GM19238 (cell line): ENCODE results near the gene RIPK4.
"Not testable (repeated sequence)": the region's sequence is repeated elsewhere in the genome, so short reads cannot be mapped to it uniquely, and the experiment has no call there.

Source experiments
- DNase-seq: peaks from one replicate; pipeline ENCODE4 v3.0.0; 2011; ENCODE audit warnings: low spot score; ENCODE audit not compliant: insufficient read length

Gene RIPK4

DNA sequence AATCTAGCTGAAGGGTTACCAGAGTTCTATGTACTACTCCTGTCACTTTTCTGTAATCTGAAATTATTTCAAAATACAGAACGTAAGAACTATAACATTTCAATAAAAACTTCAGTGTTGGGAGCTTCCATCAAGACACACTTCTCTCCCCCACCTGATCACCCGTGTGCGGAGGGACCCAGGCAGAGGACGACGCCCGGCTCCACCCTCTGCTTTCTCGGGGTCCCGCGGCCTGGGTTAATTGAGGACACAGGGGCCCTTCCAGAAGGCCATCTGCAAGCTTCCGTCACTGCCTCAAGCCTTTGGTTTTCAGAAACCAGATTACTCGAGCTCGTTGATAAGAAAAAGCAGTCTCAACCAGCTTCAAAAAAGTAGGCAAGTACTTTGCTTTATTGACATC is 27.8 kb downstream of the RIPK4 start:
- no peak for DNase-seq

DNA sequence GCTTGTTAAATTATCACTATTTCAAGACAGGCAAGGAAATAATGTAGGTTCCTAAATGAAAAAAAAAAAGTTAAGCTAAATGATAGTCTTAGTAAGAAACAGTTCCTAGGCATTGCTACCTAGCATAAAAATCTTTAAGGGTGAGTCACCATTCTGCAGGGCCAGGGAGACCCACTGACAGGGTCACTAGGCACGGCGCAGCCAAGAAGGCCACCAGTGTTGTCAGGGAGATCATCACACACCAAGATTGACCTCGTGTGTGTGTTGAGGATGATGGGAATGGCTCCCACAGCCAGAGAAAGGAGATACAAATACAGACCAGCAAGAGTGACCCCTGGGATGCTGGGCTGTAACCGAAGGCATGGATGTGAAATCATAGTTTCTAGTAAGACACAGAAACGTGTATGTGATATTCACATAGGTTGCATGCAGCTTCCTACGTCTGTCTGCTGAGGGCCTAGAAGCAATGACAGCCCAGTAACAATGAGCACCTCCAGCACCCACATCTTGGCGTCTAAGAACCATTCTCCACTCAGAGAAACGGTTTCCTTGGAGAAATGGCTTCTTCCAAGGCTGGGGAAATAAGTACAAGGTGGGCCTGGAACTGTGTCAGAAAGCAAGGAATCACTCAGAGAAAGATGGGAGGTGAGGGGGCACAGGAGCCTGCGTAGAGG is 29.1 kb downstream of the RIPK4 start:
- no peak for DNase-seq

DNA sequence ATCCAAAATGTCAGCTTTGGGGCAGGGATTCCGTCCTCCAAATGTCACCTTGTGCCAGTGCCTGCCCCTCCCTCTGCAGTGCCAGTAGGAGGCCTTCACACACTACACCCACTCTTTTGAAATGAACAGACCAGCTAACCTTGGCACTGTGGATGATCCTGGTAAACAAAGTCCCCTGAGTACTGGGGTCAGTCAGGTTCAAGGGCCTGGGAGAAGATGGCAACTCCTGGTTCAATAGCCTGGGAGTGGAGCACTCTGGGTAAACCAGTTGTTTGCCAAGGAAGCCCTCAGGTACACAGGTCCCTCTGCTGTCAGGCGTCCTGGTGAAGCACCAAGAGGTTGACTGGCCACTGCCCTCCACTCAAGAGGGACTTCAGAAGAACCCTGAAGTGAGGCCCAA is 30.4 kb downstream of the RIPK4 start:
- no peak for DNase-seq

DNA sequence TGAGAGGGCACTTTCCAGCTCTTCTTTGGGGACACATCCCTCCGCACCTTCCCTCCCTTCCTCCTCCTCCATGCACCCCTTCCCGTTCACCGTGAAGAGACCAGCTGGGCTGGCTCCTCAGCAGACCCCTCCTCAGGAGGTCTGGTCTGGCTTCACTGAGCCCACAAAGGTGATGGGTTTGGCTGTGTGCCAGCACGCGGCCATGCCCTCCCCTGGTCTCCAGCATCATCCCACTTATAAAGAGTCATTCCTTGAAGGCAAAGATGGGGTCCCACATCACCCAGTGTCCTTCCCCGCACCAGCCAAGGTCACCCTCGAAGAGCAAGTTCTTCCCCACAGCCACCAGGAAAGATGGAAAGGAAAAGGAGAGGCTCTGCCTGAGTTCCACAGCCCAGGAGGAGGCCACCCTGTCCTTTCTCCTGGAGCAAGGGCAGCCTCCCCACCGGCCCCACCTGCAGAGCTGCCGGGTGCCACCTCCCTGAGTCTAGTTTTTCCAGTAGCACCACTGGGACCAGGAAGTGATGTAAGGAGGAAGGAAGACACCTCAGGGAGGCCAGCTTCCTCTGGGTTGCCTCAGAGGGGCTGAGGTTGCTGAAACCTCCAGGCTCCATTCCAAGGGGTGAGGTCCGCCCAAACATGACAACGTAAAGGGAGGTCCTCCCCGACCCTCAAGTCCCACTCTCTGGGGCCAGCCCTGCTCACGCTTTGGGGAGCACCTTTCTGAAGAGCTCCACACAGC is 32.7 kb downstream of the RIPK4 start:
- DNase-seq, result no peak

DNA sequence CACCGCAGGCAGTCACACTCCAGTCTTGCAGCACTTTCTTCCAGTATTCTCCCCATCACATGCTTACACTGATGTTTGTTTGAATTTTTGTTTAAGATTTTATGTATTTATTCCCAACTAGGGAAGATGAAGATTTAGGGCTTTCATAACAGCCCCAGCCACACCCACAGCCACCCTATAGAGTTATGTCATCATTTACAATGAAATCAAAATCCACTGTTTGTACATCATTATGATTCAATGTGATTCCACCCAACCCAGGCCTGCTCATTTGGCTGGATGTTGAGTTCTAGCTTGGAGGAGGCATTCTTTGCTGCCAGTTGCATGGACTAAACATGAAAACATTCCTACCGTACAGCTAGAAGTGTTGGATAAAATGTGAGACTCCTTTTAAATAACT is 35.8 kb downstream of the RIPK4 start:
- DNase-seq, result no peak

DNA sequence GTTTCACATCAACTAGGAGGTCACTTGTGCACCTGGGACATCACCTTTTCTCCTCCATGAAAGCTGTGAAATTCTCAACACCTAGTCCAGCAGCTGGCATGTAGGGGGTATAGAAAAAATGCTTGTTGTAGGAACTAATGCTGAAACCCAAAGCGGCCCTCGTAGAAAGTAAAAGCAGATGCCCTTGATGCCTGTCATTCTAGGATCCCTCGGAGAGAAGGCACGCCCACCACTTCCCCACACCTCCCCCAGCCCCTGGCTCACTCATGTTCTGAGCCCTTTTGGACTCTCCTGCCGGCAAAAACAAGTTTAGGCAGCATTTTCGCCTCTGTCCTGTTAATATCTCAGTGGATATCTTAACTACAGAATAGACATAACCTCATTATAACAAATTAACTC is 36.5 kb downstream of the RIPK4 start:
- no peak for DNase-seq

DNA sequence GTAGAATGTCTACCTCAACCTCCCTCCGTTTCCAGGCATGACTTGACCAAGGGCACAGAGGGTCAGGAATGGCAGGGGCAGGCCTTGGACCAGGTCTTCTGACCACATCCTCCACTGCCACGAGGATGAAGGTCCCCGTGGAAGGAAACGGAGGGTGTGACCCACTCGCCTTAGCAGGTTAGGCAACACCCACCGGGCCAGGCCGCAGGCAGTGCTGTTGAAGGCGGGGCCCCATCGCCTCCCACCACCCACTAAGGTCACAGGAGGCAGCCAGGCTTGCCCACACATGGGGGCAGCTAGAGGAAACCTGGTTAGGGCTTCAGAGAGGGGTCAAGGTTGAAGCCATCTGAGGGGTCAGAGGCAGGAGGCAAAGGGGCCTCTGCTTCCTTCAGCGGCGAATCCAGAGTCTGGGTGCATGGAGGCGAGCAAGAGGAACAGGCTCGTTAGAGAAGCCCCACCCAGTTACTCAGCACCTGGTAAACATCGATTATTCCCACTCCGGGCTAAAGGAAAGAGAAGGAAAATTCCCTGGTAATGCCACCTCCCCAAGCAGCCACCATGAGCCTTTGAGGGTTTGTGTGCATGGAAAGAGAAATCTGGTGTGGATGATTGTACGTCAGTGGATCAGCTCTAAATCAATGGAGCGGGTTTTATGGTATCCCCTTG is 37.0 kb downstream of the RIPK4 start:
- DNase-seq, result no peak

DNA sequence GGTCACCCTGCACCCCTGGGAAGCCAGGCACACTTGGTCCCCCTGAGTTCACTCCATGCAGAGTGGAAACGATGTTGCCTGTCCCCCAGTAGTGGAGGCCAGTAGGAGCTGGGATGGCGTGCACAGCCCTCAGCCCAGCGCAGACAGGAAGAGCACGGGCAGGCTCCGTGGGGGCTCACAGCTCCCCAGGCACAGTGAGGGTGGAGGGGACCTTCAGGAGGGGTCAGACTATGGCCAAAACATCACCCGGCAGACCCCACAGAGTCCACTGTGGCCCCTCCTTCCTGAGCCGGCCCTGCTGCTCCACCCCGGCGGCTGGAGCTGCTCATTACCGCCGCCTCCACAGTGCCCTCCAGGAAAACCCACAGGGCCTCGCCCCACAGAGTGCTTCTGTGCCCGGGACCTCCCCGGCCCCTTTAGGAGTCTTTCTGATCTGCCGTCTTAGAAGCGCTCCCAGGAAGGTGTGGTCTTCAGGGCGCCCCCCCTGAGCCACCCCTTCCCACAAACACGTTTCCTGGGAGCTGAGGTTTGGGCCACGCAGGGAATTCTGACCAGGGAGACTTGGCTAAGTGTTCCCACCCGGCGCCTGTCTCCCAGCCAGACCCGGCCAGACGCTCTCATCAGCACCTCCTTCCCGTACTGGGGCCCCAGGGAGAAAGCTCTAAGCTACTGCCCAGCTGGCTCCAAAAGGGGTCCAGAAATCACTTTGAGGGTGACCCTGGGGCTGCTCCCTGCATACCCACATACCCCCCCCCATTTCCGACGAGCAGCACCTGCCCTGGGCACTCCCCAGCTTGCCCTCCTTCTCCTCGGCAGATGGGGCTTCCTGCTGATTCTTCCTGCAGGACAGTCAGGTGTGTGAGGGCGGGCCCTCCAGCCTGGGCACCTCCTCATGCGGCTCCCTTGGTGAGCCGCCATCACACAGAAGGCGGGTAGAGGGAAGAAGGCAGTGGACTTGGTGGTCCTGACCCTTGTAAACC is 38.8 kb downstream of the RIPK4 start:
- DNase-seq, result no peak

DNA sequence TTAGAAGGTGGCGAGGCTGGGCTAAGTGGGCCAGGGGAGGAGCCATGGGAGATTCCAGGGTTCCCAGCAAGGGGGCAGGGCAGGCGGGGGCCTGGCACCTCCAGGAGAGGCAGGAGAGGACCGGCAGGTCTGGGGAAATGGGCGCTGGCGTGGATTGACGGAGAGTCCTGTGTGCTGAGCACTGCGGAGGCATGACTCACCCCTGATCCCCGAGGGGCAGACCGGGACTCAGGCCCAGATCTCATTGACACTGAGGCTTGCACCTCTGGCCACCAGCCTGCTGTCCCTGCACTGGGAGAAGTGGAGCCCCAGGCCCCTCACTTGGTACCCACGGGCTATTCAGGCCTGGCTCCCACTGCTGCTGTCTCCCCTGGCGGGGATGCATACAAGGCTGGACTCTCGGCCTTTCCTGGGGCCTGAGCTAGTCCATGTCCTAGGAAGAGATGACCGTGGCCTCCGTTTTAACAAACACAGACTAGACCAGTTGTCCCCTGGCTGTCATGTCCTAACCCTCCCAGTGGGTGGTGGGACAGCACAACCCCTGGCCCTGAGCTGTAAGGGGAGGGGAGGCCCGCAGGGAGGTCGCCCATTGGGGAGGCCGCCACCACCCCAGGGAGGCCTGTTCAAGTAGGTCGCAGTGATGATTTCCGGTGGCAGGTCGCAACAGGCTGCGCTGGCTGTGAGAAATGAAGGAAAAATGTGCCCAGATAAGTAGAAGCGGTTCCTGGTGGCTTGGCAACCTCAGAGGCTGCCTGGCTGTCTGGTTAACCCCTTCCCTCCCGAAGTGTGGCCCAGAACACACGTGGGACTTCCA is 39.7 kb downstream of the RIPK4 start:
- DNase-seq, result no peak

DNA sequence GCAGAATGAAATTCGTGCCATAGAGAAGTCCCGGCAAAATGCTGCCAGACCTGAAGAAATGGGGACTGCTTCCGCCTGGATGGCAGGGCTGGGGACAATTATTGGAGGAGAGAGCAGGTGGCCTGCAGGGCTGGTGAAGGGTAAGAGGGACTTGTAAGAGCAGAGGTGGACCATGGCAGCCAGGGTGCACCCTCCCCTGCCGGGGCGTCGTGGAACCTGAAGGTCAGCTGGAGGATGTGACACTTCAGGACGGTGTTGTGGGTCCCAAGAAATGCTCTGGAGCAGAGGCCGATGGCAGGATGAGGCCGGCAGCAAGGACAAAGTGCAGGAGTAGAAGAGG is 40.3 kb downstream of the RIPK4 start:
- no peak for DNase-seq

DNA sequence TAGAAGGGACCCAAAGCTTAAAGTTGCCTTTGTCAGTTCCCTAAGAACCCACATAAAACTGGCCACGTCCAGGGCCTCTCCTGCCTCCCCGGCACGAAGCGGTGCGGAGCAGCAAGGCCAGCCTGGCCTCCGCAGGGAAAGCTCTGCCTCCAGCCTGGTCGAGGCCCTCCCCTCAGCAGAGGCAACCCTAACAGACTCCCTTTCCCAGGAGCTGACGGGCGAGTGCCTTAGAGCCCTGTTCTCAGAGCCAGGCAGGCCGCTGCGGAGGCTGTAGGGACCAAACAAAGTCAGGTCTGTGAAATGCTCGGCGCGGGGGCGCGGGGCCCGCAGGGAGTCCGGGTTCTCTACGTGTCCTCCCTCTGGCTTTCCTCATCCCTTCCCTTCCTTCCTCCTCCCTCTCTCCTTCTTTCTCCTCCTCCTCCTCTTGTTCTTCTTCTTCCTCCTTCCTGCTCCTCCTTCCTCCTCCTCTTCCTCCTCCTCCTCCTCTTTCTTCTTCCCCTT is 40.7 kb downstream of the RIPK4 start:
- no peak for DNase-seq

DNA sequence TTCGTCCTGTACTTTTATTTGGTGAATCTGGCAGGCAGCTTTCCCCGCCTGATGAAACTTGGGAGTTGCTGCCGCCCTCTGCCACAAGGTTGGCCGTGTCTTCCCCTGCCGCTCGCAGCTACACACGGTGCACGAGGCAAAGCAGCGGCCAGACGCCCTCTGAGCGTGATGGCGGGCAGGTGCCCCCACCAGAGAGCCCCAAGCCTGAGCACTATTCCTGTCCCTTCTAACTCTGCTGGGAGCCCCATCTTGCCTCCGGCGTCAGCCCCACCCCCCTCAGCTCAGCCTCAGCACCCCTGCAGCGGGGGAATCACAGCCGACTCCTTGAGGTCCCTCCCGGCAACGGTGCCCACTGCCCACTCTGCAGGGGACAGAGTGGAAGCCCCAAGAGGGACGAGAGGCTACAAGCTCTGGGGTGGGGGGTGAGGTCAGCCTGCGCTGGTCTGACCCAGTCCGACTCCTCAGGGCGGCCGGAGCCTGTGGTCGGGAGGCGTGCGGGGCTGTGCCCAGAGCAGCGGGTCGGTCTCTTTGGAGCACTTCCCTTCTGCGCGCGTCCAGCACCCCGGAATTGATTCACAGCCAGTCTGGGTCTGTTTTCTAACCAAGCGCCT is 41.3 kb downstream of the RIPK4 start:
- DNase-seq, result no peak

DNA sequence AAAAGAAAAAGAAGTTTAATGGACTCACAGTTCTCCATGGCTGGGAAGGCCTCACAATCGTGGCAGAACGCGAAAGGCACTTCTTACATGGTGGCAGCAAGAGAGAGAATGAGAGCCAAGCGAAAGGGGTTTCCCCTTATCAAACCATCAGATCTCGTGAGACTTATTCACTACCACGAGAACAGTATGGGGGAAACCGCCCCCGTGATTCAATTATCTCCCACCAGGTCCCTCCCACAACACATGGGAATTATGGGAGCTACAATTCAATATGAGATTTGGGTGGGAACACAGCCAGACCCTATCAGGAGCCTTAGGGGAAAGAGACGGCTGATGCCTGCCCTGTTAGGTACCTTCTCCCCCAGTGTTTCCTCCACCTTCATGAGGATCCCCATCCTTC is 43.0 kb downstream of the RIPK4 start:
- DNase-seq, result not testable (repeated sequence)

DNA sequence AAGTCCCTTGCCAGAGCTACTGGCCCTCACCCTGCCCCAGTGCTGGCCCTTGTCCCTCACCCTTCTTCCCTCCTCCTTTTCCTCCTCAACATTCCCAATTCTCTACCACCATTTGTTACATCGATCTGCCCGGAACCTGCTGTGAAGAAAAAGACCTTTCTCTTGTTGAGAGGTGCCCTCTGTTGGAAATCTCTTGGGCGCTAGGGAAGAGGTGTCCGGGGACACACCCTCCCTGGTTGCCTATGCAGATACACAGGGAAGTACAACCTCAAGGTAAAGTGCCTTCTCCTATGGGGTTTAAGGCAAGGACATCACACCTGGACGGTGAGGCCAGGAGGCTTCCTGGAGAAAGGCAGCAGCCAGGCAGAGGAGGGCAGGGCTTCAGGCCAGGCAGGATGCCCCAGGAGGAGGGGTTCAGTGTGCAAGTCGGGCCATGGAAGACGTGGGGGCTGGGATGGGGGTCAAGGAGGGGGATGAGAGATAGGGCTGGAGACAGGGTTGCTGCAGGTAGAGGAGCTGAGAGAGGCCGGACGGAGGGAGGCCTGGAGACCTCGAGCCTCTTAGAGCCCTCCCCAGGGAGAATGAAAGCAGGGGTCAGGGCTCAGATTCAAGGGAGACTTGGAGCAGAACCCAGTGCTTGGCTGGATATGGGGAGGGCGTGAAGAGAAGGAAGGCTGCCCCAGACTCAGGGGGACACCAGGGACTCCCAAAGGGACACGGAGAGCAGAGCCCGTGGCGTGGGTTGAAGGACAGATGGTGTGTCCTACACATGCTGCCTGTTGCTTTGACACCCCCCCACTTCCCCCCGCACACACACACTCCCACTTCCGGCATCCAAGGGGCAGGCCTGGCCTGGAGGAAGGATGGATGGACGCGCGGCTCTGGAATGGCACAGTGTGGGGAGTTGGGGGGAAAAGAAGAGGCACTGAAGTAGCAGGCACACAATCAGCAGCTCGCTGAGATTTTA is 44.5 kb downstream of the RIPK4 start:
- DNase-seq, result no peak

DNA sequence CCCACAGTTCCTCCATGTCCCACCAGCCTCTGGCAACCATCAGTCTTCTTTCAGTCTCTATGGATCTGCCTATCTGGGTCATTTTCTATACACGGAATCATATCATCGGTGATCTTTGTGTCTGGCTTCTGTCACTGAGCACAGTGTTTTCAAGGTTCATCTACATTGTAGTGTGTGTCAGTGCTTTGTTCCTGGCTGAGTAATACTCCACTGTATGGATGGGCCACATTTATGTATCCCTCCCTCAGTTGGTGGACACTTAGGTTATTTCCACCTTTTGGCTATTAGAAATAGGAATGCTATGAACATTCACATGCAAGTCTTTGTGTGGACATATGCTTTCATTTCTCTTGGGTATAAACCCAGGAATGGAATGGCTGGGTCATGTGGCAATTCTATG is 46.6 kb downstream of the RIPK4 start:
- no peak for DNase-seq

DNA sequence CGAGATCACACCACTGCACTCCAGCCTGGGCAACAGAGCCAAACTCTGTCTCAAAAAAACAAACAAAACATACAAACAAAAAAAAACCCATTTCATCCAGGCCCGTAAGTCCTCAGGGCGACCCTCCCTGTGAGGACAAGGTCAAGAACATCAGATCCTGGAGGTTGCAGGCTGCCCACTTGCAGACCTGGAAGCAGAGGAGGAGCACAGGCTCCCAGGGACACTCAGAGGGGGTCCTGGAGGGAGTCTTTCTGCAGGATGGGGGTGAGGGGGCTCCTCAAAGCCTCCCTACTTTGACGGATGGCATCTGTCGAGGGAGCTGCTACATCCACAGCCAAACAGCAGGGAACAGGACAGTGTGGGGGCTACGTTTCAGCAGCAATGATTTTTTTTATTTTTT is 47.2 kb downstream of the RIPK4 start:
- no peak for DNase-seq

DNA sequence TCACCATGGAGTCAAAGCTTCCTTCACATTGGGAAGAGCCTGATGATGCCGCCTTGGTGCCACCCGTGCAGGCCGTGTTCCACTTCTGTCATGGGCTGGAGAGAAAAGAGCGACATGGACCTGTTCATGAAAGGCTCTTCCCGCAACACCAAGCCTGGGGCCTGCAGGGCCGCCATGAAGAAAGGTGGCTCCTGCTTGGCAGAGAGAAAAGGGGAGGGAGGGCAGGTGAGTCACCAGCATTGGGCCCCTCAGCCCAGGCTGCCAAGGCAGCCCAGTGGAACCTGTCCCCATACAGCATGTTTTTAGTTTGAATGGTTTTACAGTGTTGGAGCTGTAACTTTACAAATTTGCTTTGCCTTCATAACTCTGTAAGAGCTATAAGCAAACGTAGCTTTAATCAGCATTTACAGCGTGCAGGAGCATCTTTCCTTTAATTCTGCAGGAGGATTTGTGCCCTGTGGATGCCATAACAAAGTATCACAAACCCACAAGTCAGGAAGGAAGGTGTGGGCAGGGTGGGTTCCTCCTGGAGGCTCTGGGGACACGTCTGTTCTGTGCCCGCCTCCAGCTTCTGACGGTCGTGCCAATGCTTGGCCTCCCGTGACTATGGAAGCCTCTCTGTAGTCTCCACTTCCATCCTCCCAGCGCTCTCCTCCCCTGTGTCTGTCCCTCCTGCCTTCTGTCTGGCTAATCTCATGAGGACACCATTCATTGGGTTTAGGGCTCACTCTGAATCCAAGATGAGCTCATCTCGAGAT is 49.1 kb downstream of the RIPK4 start:
- DNase-seq, result no peak

DNA sequence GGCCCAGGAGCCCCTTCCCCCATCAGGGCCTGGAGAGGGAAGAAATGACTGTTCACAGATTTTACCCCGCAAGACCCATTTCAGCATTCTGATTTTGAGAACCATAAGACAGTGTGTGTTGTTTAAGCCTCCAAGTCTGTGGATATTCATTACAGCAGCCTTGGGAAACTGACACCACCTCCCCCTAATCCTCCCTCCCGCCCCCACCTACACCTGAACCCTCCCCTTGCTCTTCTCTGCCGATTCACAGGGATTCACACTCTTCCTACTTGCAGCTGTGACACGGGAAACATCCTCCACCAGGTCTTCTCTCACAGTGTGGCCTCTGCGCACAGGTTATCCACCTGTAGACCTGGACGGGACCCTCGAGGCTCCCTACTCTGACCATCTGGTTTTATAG is 50.1 kb downstream of the RIPK4 start:
- DNase-seq, result no peak
